Measurements from ENCODE around the gene TULP3.

The TULP3 gene

GRCh38 chr12:2930865-2931264 is 40.2 kb downstream of the TULP3 start:
- DNase-seq: no peak

- DNase-seq: no peak
Observed at GRCh38 chr12:2933586-2933985, 42.9 kb downstream of the TULP3 start.

GRCh38 chr12:2934371-2934770 is 43.7 kb downstream of the TULP3 start:
- no peak for DNase-seq

GRCh38 chr12:2936301-2936700 is 45.6 kb downstream of the TULP3 start:
- DNase-seq: no peak

- DNase-seq: no peak
Observed at GRCh38 chr12:2937500-2937899, 46.8 kb downstream of the TULP3 start.

GRCh38 chr12:2939191-2939590 is 48.5 kb downstream of the TULP3 start:
- DNase-seq: no peak

GRCh38 chr12:2940564-2940963 is 49.9 kb downstream of the TULP3 start:
- no peak for DNase-seq

GRCh38 chr12:2941524-2941923 is 50.8 kb downstream of the TULP3 start:
- no peak for DNase-seq

GRCh38 chr12:2944401-2945047 is 53.8 kb downstream of the TULP3 start:
- peak; percentile 57 for DNase-seq

GRCh38 chr12:2949411-2949810 is 58.7 kb downstream of the TULP3 start:
- no peak for DNase-seq

- no peak for DNase-seq
Observed at GRCh38 chr12:2955888-2956287, 65.2 kb downstream of the TULP3 start.

- no peak for DNase-seq
Observed at GRCh38 chr12:2957816-2958431, 67.2 kb downstream of the TULP3 start.

GRCh38 chr12:2958432-2959191 is 67.9 kb downstream of the TULP3 start:
- DNase-seq: no peak

GRCh38 chr12:2959192-2959504 is 68.5 kb downstream of the TULP3 start, which contains the start of gene TEAD4:
Gene TEAD4 (plus strand): TSS chr12:2959397.
- no peak for DNase-seq

- DNase-seq: no peak
Observed at GRCh38 chr12:2959505-2960389, 69.1 kb downstream of the TULP3 start.

- peak; percentile 23 for DNase-seq
Observed at GRCh38 chr12:2960390-2960956, 69.8 kb downstream of the TULP3 start.

GRCh38 chr12:2960996-2961616 is 70.4 kb downstream of the TULP3 start:
- no peak for DNase-seq

- DNase-seq: no peak
Observed at GRCh38 chr12:2961705-2962104, 71.0 kb downstream of the TULP3 start.

GRCh38 chr12:2963154-2963759 is 72.6 kb downstream of the TULP3 start:
- DNase-seq: no peak

GRCh38 chr12:2963760-2964292 is 73.1 kb downstream of the TULP3 start:
- no peak for DNase-seq

GRCh38 chr12:2967651-2968050 is 77.0 kb downstream of the TULP3 start:
- DNase-seq: no peak

- DNase-seq: no peak
Observed at GRCh38 chr12:2970744-2971143, 80.1 kb downstream of the TULP3 start.

Data from activated naive CD4-positive, alpha-beta T cell treated with anti-CD3 and anti-CD28 coated beads, Interleukin-2, amount 50 U/mL, for 16 hours (primary cell).